ENCODE data around the gene RBM43. TPM values are rescaled to one million over a fixed set of nuclear protein-coding genes. Genes with fewer than 3 reads are reported as not detected.

RBM43 gene
- total and polyA plus RNA-seq, 2 of the 4 experiments (the other 2 are of a cell fraction): 1.6 to 3.6 TPM

- Histone ChIP-seq H4K5ac (ENCODE audit: low read depth, low read length) (no peak overlapping the region), H2BK120ac (ENCODE audit: low read depth, low read length) (no peak overlapping the region)
Measured at GRCh38 chr2:151305129-151305691, 43.5 kb upstream of the RBM43 start.

More at GRCh38 chr2:151305129-151305691, 43.5 kb upstream of the RBM43 start:
- ChIA-PET CTCF (no interaction called here), POLR2A (ENCODE audit: unreplicated experiment) (no interaction called here)
- Histone ChIP-seq H3K27ac (ENCODE audit: insufficient read depth, low read length) (no peak overlapping the region), H3K79me1 (ENCODE audit: low read depth in 1 of 2, low read length in 2 of 2) (no peaks in the 10 kb centered on the region), H3K9ac (ENCODE audit: low read depth, low read length) (no peak overlapping the region), H2AFZ (replicated peaks; ENCODE audit: low read length, poor library complexity) (no peak overlapping the region), H2AK5ac (ENCODE audit: low read depth, low read length) (no peak overlapping the region), H3K56ac (ENCODE audit: extremely low read depth, insufficient read depth, low read length) (no peak overlapping the region), H2BK5ac (ENCODE audit: low read depth, low read length, poor library complexity, severe bottlenecking) (no peak overlapping the region), H2BK20ac (ENCODE audit: low read depth, low read length) (no peak overlapping the region), H3K9me1 (ENCODE audit: insufficient read depth, low read length) (peaks cover 5% of the 10 kb centered on the region; the same call in 1 of the 2 replicates), H3K23ac (ENCODE audit: low read depth, low read length) (no peak overlapping the region), H3K4ac (ENCODE audit: low read depth, low read length) (no peak overlapping the region), H4K20me1 (ENCODE audit: insufficient read depth, low read length) (no peaks in the 10 kb centered on the region), H3K9me3 (ENCODE audit: control insufficient read depth, insufficient read depth, low read length) (no peaks in the 10 kb centered on the region), H4K91ac (ENCODE audit: insufficient read depth, low read depth, low read length) (no peak overlapping the region), H3K4me1 (ENCODE audit: control insufficient read depth, insufficient read depth, low read length) (peaks cover 9% of the 10 kb centered on the region), H3K4me3 (ENCODE audit: insufficient read depth, low read depth, low read length) (no peak overlapping the region), H4K8ac (ENCODE audit: low read depth in 2 of 2, low read length in 2 of 2) (no peak overlapping the region), H3K14ac (replicated peaks; ENCODE audit: low read depth, low read length) (no peak overlapping the region), H3K18ac (ENCODE audit: low read depth, low read length) (no peak overlapping the region), H3K27me3 (ENCODE audit: control insufficient read depth, insufficient read depth, low read length) (no peaks in the 10 kb centered on the region), H2BK15ac (ENCODE audit: low read depth, low read length) (no peak overlapping the region), H3K36me3 (ENCODE audit: control insufficient read depth, insufficient read depth, low read length) (no peaks in the 10 kb centered on the region), H2AK9ac (replicated peaks; ENCODE audit: low read depth, low read length, poor library complexity) (no peak overlapping the region), H3K4me2 (ENCODE audit: low read depth, low read length) (no peak overlapping the region)
- BruUV-seq (replicated peaks): no TSS peak
- intact Hi-C loops (cut with micrococcal nuclease): no loop called here
- ATAC-seq (ENCODE audit: low read depth) (no peak), DNase-seq (no peak)
- dilution Hi-C loops (cut with HindIII; ENCODE audit: low sequenced_read_pairs, unreplicated experiment): no loop called here
- no peak for TF ChIP-seq SMC3 (IDR thresholded peaks at IDR 0.05; ENCODE audit: low read depth, low read length)
- no peak for TF ChIP-seq POLR2A (IDR thresholded peaks at IDR 0.05; ENCODE audit: low read depth, low read length)
- TF ChIP-seq MAFK (IDR thresholded peaks at IDR 0.05; ENCODE audit: low read depth, low read length): no peak
- TF ChIP-seq NFE2L2 (IDR thresholded peaks at IDR 0.05; ENCODE audit: low read depth, low read length): no peak
- TF ChIP-seq, protein P1, sequence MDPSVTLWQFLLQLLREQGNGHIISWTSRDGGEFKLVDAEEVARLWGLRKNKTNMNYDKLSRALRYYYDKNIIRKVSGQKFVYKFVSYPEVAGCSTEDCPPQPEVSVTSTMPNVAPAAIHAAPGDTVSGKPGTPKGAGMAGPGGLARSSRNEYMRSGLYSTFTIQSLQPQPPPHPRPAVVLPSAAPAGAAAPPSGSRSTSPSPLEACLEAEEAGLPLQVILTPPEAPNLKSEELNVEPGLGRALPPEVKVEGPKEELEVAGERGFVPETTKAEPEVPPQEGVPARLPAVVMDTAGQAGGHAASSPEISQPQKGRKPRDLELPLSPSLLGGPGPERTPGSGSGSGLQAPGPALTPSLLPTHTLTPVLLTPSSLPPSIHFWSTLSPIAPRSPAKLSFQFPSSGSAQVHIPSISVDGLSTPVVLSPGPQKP (IDR thresholded peaks at IDR 0.05; ENCODE audit: borderline replicate concordance, low read depth, low read length): no peak
- TF ChIP-seq, protein P2, sequence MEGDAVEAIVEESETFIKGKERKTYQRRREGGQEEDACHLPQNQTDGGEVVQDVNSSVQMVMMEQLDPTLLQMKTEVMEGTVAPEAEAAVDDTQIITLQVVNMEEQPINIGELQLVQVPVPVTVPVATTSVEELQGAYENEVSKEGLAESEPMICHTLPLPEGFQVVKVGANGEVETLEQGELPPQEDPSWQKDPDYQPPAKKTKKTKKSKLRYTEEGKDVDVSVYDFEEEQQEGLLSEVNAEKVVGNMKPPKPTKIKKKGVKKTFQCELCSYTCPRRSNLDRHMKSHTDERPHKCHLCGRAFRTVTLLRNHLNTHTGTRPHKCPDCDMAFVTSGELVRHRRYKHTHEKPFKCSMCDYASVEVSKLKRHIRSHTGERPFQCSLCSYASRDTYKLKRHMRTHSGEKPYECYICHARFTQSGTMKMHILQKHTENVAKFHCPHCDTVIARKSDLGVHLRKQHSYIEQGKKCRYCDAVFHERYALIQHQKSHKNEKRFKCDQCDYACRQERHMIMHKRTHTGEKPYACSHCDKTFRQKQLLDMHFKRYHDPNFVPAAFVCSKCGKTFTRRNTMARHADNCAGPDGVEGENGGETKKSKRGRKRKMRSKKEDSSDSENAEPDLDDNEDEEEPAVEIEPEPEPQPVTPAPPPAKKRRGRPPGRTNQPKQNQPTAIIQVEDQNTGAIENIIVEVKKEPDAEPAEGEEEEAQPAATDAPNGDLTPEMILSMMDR (conservative IDR thresholded peaks at IDR 0.05; ENCODE audit: low read depth, low read length): no peak
- TF ChIP-seq MAZ (IDR thresholded peaks at IDR 0.05; ENCODE audit: borderline replicate concordance, low read depth, low read length): no peak
- no peak for TF ChIP-seq USF2 (IDR thresholded peaks at IDR 0.05; ENCODE audit: low read depth, low read length)
- no peak for TF ChIP-seq RAD21 (IDR thresholded peaks at IDR 0.05; ENCODE audit: low read length)
- no peak for TF ChIP-seq CHD1 (IDR thresholded peaks at IDR 0.05; ENCODE audit: low read depth, low read length)
- TF ChIP-seq CEBPB (IDR thresholded peaks at IDR 0.05; ENCODE audit: low read depth, low read length): no peak
- TF ChIP-seq FOS (IDR thresholded peaks at IDR 0.05; ENCODE audit: low read depth, low read length): no peak
- in situ Hi-C loops (cut with MboI; ENCODE audit: low sequenced_read_pairs): no loop called here
